Ectodermal cell (in vitro differentiated cells): ENCODE measurements around the gene MDH1. TPM values are rescaled to one million over a fixed set of nuclear protein-coding genes. Genes with fewer than 3 reads are reported as not detected.
"Not testable (repeated sequence)": the region's sequence is repeated elsewhere in the genome, so short reads cannot be mapped to it uniquely, and the experiment has no call there.

Experiments used
- H3K27ac ChIP-seq: 2 replicates; pipeline ENCODE4 v1.7.0; 2013; ENCODE audit warnings: mild to moderate bottlenecking, low read depth, low read length; ENCODE audit not compliant: insufficient read depth, poor library complexity, severe bottlenecking
- H3K27me3 ChIP-seq: 2 replicates; pipeline ENCODE4 v1.7.0; 2013; ENCODE audit warnings: mild to moderate bottlenecking, low read length; ENCODE audit not compliant: insufficient read depth, control insufficient read depth, poor library complexity, severe bottlenecking
- H3K36me3 ChIP-seq: one replicate; pipeline ENCODE4 v1.7.0; 2013; ENCODE audit warnings: low read length; ENCODE audit not compliant: control insufficient read depth, insufficient read depth
- H3K4me1 ChIP-seq: one replicate; pipeline ENCODE4 v1.7.0; 2013; ENCODE audit warnings: low read length; ENCODE audit not compliant: control insufficient read depth, insufficient read depth
- H3K4me3 ChIP-seq: 2 replicates; pipeline ENCODE4 v1.7.0; 2013; ENCODE audit warnings: low read depth, low read length, control low read depth; ENCODE audit not compliant: insufficient read depth
- H3K9me3 ChIP-seq: 2 replicates; pipeline ENCODE4 v1.7.0; 2013; ENCODE audit warnings: mild to moderate bottlenecking, low read length, moderate library complexity; ENCODE audit not compliant: control insufficient read depth
- WGBS, 2 experiments: methylation state at CpG; one replicate each; pipeline ENCODE4 v1.1.7; 2013; ENCODE audit warnings: missing lambda C conversion rate in 2 of 2; 5-methylcytosine and 5-hydroxymethylcytosine counted together
- polyA plus RNA-seq, 4 experiments: library from polyadenylated mRNA; stranded (reverse); fragments of 50-300 nt; gene quantifications; one replicate each; pipeline ENCODE4 v1.2.3, GENCODE V29; 2013

Gene MDH1
- polyA plus RNA-seq (2013, experiment 1 of 4): 233 TPM
- 244 TPM for polyA plus RNA-seq (2013, experiment 2 of 4)
- 237 TPM for polyA plus RNA-seq (2013, experiment 3 of 4)
- 257 TPM for polyA plus RNA-seq (2013, experiment 4 of 4)

GRCh38 chr2:63588385-63589147 is at the start of gene MDH1, which contains the start of gene WDPCP:
MDH1 (plus strand) TSS chr2:63588963; CDS start chr2:63589044, 81 bp downstream.
WDPCP (minus strand) TSS chr2:63588477; CDS start chr2:63588271, 206 bp downstream.
- Histone ChIP-seq H3K4me1 (peaks cover 3% of the 10 kb centered on the region), H3K9me3 (no peaks in the 10 kb centered on the region), H3K27ac (peak within 1 kb of the TSS; percentile 71), H3K36me3 (no peaks in the 10 kb centered on the region), H3K27me3 (no peaks in the 10 kb centered on the region), H3K4me3 (peak within 1 kb of the TSS; percentile 87)
- WGBS, 2 experiments: 0% methylated on average over 44 of the region's 44 CpGs

DNA sequence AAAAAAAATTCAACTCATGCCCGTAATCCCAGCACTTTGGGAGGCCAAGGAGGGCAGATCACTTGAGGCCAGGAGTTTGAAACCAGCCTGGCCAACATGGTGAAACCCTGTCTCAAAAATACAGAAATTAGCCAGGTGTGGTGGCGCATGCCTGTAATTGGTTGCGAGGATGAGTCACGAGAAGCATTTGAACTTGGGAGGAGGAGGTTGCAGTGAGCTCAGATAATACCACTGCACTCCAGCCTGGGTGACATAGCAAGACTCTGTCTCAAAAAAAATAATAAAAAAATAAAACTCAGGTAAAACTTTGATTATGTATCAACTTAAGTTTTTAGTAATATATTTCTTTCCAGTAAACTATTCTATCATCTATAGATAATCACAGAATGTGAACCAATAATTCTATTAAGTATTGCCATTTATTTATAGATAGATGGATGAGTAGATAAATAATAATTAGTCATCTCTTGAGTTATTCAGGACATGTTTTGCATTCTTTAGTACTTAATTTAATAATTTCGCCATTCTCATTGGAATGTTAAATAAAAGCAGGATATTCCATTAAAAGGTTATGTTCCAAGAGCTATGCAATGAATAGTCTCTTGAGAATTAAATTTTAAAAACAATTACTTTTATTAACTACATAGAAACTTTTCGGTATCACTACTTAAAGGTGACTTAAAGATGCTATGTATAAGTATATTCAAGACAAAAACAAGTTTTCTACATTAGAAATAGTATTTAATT is 49.2 kb upstream of the MDH1 start:
- H3K9me3 ChIP-seq: no peaks in the 10 kb centered on the region
- H3K27ac ChIP-seq: no peak overlapping the region
- 87 to 94% methylated on average over 4 of the region's 6 CpGs for WGBS, 2 experiments
- no peak overlapping the region for H3K4me3 ChIP-seq
- no peaks in the 10 kb centered on the region for H3K27me3 ChIP-seq
- no peaks in the 10 kb centered on the region for H3K4me1 ChIP-seq
- H3K36me3 ChIP-seq: no peaks in the 10 kb centered on the region

- Histone ChIP-seq H3K36me3 (no peaks in the 10 kb centered on the region), H3K27me3 (no peaks in the 10 kb centered on the region), H3K4me1 (no peaks in the 10 kb centered on the region), H3K4me3 (no peak overlapping the region), H3K27ac (no peak overlapping the region), H3K9me3 (no peaks in the 10 kb centered on the region)
- WGBS, 2 experiments: 100% methylated on average over 1 of the region's 1 CpG
Measured at GRCh38 chr2:63544017-63544627, 44.6 kb upstream of the MDH1 start.

DNA sequence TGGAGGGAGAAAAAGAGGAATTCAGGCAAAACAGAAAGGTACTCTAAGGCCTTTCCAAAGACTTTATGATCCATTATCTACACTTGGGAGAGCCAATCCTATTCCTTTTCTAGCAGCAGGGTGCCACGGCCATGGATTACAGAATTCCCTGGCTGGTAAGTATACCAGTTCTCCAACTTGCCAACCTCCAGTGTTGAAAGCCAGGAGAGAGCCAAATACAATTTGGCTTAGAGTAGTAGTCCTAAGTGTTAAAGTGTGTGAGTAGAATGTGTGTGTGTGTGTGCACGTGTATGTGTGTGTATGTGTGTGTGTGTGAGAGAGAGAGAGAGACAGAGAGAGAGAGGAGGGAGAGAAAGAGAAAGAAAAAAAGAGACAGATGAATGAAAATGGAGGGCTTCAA is 43.7 kb upstream of the MDH1 start:
- Histone ChIP-seq H3K27ac (no peak overlapping the region), H3K27me3 (no peaks in the 10 kb centered on the region), H3K4me1 (no peaks in the 10 kb centered on the region), H3K36me3 (no peaks in the 10 kb centered on the region), H3K9me3 (no peaks in the 10 kb centered on the region), H3K4me3 (no peak overlapping the region)
- WGBS, 2 experiments: 87 to 93% methylated on average over 2 of the region's 2 CpGs

- 94 to 97% methylated on average over 3 of the region's 4 CpGs for WGBS, 2 experiments
- Histone ChIP-seq H3K4me1 (no peaks in the 10 kb centered on the region), H3K36me3 (no peaks in the 10 kb centered on the region), H3K27ac (no peak overlapping the region), H3K4me3 (no peak overlapping the region), H3K27me3 (no peaks in the 10 kb centered on the region), H3K9me3 (no peaks in the 10 kb centered on the region)
Measured at GRCh38 chr2:63553049-63553448, 35.7 kb upstream of the MDH1 start.

- Histone ChIP-seq H3K27me3 (no peaks in the 10 kb centered on the region), H3K27ac (no peak overlapping the region), H3K4me3 (no peak overlapping the region), H3K4me1 (no peaks in the 10 kb centered on the region), H3K36me3 (no peaks in the 10 kb centered on the region), H3K9me3 (no peaks in the 10 kb centered on the region)
- 92 to 96% methylated on average over 7 of the region's 7 CpGs for WGBS, 2 experiments
Measured at GRCh38 chr2:63555299-63555698, 33.5 kb upstream of the MDH1 start.

DNA sequence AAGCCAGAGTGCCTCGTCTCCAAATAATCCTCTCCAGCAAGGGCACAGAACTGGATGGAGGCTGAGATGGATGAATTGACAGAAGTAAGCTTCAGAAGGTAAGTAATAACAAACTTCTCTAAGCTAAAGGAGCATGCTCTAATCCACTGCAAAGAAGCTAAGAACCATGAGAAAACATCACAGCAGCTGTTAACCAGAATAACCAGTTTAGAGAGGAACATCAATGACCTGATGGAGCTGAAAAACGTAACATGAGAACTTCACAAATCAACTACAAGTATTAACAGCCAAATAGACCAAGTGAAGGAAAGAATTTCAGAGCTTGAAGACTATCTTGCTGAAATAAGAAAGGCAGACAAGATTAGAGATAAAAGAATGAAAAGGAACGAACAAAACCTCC is 32.8 kb upstream of the MDH1 start:
- Histone ChIP-seq H3K4me3 (no peak overlapping the region), H3K27ac (no peak overlapping the region), H3K27me3 (no peaks in the 10 kb centered on the region), H3K36me3 (no peaks in the 10 kb centered on the region), H3K9me3 (no peaks in the 10 kb centered on the region), H3K4me1 (no peaks in the 10 kb centered on the region)
- WGBS, 2 experiments: 90 to 96% methylated on average over 3 of the region's 3 CpGs

DNA sequence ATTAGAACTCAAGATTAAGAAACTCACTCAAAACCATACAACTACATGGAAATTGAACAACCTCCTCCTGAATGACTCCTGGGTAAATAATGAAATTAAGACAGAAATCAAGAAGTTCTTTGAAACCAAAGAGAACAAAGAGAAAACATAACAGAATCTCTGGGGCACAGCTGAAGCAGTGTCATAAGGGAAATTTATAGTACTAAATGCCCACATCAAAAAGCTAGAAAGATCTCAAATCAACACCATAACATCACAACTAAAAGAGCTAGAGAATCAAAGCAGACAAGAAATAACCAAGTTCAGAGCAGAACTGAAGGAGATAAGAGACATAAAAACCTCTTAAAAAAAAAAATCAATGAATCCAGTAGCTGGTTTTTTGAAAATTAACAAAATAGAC is 30.9 kb upstream of the MDH1 start:
- H3K4me3 ChIP-seq, H3K27me3 ChIP-seq: not testable (repeated sequence)

DNA sequence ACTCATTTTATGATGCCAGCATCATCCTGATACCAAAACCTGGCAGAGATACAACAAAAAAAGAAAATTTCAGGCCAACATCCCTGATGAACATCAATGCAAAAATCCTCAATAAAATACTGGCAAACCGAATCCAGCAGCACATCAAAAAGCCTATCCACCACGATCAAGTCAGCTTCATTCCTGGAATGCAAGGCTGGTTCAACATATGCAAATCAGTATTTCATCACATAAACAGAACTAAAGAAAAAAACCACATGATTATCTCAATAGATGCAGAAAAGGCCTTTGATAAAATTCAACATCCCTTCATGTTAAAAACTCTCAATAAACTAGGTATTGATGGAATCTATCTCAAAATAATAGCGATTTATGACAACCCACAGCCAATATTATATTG is 29.8 kb upstream of the MDH1 start:
- not testable (repeated sequence) for H3K27ac ChIP-seq, H3K4me1 ChIP-seq, H3K27me3 ChIP-seq, H3K4me3 ChIP-seq, H3K9me3 ChIP-seq, H3K36me3 ChIP-seq
- 83 to 89% methylated on average over 2 of the region's 3 CpGs for WGBS, 2 experiments

More for the DNA sequence above, 30.9 kb upstream of the MDH1 start:
- H3K36me3 ChIP-seq, H3K9me3 ChIP-seq, H3K27ac ChIP-seq, H3K4me1 ChIP-seq: not testable (repeated sequence)

DNA sequence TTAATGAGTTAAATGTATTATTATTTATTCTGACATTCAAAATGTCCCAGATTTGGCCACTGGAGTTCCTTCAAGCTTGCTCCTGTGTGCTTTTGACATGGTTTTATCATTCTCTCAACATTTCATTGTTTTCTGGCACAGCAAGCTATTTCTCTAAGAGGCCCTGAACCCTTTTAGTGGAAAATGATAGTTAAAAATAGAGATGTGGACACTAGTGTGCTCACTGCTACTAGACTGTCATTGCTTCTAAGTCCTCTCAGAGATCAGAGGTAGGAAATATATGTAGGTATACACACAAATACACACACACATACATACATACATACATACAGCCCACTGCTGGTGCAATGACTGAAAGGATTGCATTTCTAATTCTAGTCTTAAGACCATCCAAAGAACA is 26.0 kb upstream of the MDH1 start:
- Histone ChIP-seq H3K4me3 (no peak overlapping the region), H3K27me3 (no peaks in the 10 kb centered on the region), H3K4me1 (no peaks in the 10 kb centered on the region), H3K36me3 (no peaks in the 10 kb centered on the region), H3K9me3 (no peaks in the 10 kb centered on the region), H3K27ac (no peak overlapping the region)
